Sigmoid colon (tissue), 7 donors: ENCODE data around the gene SRSF4. TPM values are rescaled to one million over a fixed set of nuclear protein-coding genes. Genes with fewer than 3 reads are reported as not detected.

Experiments
- DNase-seq: peaks from one replicate; pipeline ENCODE4 v3.0.0-alpha.2; 2019
- H3K27ac ChIP-seq, 4 donors: fragments of 200-600 bp; sonication (generic); one replicate each; pipeline ENCODE4 v1.5.1; 2016 to 2019; ENCODE audit warnings: mild to moderate bottlenecking in 1 of 4
- H3K27me3 ChIP-seq, 3 donors: fragments of 200-600 bp; sonication (generic); one replicate each; pipeline ENCODE4 v1.5.1; 2019; ENCODE audit warnings: mild to moderate bottlenecking in 1 of 3
- H3K36me3 ChIP-seq, 4 donors: fragments of 200-600 bp; sonication (generic); one replicate each; pipeline ENCODE4 v1.5.1; 2016 to 2019
- H3K4me1 ChIP-seq, 4 donors: fragments of 200-600 bp; sonication (generic); one replicate each; pipeline ENCODE4 v1.5.1; 2017 to 2019
- H3K4me3 ChIP-seq, 4 donors: fragments of 200-600 bp; sonication (generic); one replicate each; pipeline ENCODE4 v1.5.1; 2017 to 2019; ENCODE audit warnings: mild to moderate bottlenecking in 2 of 4, moderate library complexity in 1 of 4
- H3K9me3 ChIP-seq, 4 donors: fragments of 200-600 bp in 3 of 4; sonication (generic) in 3 of 4; one replicate each; pipeline versions ENCODE4 v1.5.1 to v1.6.1; 2013 to 2019
- CTCF ChIP-seq, 4 experiments: fragments of 450-650 bp in 3 of 4; fragments of 200-600 bp in 1 of 4; IDR thresholded peaks; one replicate each; pipeline ENCODE4 v1.5.1; 2016 to 2019; ENCODE audit warnings: antibody characterized with exemption in 4 of 4, mild to moderate bottlenecking in 3 of 4, moderate library complexity in 2 of 4
- EP300 ChIP-seq, 4 donors: sonication (generic); formaldehyde crosslinking; IDR thresholded peaks; one replicate each; pipeline ENCODE4 v1.6.1; 2017; ENCODE audit warnings: antibody characterized with exemption in 4 of 4
- POLR2A ChIP-seq, 2 donors: fragments of 450-650 bp; IDR thresholded peaks; one replicate each; pipeline ENCODE4 v1.6.1; 2016; ENCODE audit warnings: antibody characterized with exemption in 2 of 2, mild to moderate bottlenecking in 2 of 2, moderate library complexity in 2 of 2
- POLR2AphosphoS5 ChIP-seq, 4 donors: sonication (generic); formaldehyde crosslinking; IDR thresholded peaks; one replicate each; pipeline ENCODE4 v1.6.1; 2017; ENCODE audit warnings: antibody characterized with exemption in 4 of 4
- WGBS, 2 donors: extraction: QIAGEN DNeasy Blood & Tissue Kit; methylation state at CpG; one replicate each; pipeline ENCODE4 v1.1.7; 2013; 5-methylcytosine and 5-hydroxymethylcytosine counted together
- intact Hi-C: fragments of 100-400 bp; cut with DNase I; formaldehyde crosslinking; loops from one replicate; pipeline ENCODE4 v1.15.1; 2023
- polyA plus RNA-seq, 3 donors: library from polyadenylated mRNA; stranded (reverse); fragments of 200-250 nt; gene quantifications; one replicate each; pipeline ENCODE4 v1.2.3, GENCODE V29; 2013
- total RNA-seq, 4 donors: library from RNA; depleted of rRNA; stranded (reverse); fragments of >200 nt; gene quantifications; one replicate each; pipeline ENCODE4 v1.1.0, GENCODE V29; 2016
- donor health status: healthy with polysubstance abuse.
- donor health status: Bipolar disorder and iron deficiency.
- donor health status: healthy.

Gene SRSF4
- total and polyA plus RNA-seq, 7 donors = 41.4 to 110 (median 80.3) TPM

GRCh38 chr1:29125237-29125641, 56.5 kb downstream of the SRSF4 start:
- Histone ChIP-seq H3K27me3 (no peaks in the 10 kb centered on the region), H3K4me3 (peak overlapping the region; percentile 48 to 75 (median 72)), H3K36me3 (no peaks in the 10 kb centered on the region), H3K4me1 (peaks cover 0 to 40% (median 38%) of the 10 kb centered on the region in 4 donors), H3K9me3 (no peaks in the 10 kb centered on the region), H3K27ac (peak overlapping the region; percentile 96 to 99 (median 99))
- no peak for TF ChIP-seq POLR2AphosphoS5 (IDR thresholded peaks at IDR 0.05)
- peak; percentile 73 for DNase-seq
- 68 to 84% methylated on average over 14 of the region's 14 CpGs for whole genome bisulfite sequencing, 2 donors
- intact Hi-C loops = loop anchor here (2.0 to 10.0 kb wide), 3 partner anchors 210 to 1580 kb away; partner anchors contain the start of gene EPB41

- Histone ChIP-seq H3K27me3 (no peaks in the 10 kb centered on the region), H3K4me3 (peak overlapping the region; percentile 48 to 75 (median 72)), H3K4me1 (peaks cover 0 to 46% (median 44%) of the 10 kb centered on the region in 4 donors), H3K36me3 (no peaks in the 10 kb centered on the region), H3K9me3 (no peaks in the 10 kb centered on the region), H3K27ac (peak overlapping the region; percentile 96 to 99 (median 99))
- peak; percentile 96 to 98 (median 97) for TF ChIP-seq POLR2AphosphoS5 (IDR thresholded peaks at IDR 0.05)
- TF ChIP-seq EP300 (IDR thresholded peaks at IDR 0.05) = peak in 3 of 4 donors; percentile 23 to 75 (median 29)
- peak; percentile 98 to 100 (median 98) for TF ChIP-seq CTCF (IDR thresholded peaks at IDR 0.05)
- TF ChIP-seq POLR2A (IDR thresholded peaks at IDR 0.05) = peak; percentile 83 to 93
- WGBS, 2 donors = 4 to 5% methylated on average over 85 of the region's 85 CpGs
- DNase-seq = peak; percentile 95
- intact Hi-C loops = loop anchor here (2.0 to 10.0 kb wide), 5 partner anchors 42 to 1580 kb away; partner anchors contain the start of gene EPB41
Measured at GRCh38 chr1:29124366-29125236, 57.1 kb downstream of the SRSF4 start.

GRCh38 chr1:29123887-29124365, 57.8 kb downstream of the SRSF4 start, which contains the start of gene TMEM200B:
TMEM200B (minus strand) TSS chr1:29123903; CDS start chr1:29121828, 2,075 bp downstream.
- Histone ChIP-seq H3K4me1 (peaks cover 0 to 53% (median 51%) of the 10 kb centered on the region in 4 donors), H3K27ac (peak within 1 kb of the TSS; percentile 96 to 99 (median 99)), H3K27me3 (no peaks in the 10 kb centered on the region), H3K4me3 (peak within 1 kb of the TSS; percentile 48 to 75 (median 72)), H3K36me3 (no peaks in the 10 kb centered on the region), H3K9me3 (no peaks in the 10 kb centered on the region)
- DNase-seq = no peak
- TF ChIP-seq POLR2AphosphoS5 (IDR thresholded peaks at IDR 0.05) (peak in 1 of 4 donors; percentile 4), CTCF (IDR thresholded peaks at IDR 0.05) (no peak)
- 1% methylated on average over 46 of the region's 46 CpGs for WGBS, 2 donors
- intact Hi-C loops = loop anchor here (1.0 to 10.0 kb wide), 7 partner anchors 42 to 1581 kb away; partner anchors contain the start of genes EPB41 and SRSF4

- peak overlapping the region; percentile 48 to 75 (median 72) for H3K4me3 ChIP-seq
- H3K27ac ChIP-seq = peak overlapping the region; percentile 96 to 99 (median 99)
- peak; percentile 77 for DNase-seq
- H3K9me3 ChIP-seq = no peaks in the 10 kb centered on the region
- peaks cover 0 to 59% (median 56%) of the 10 kb centered on the region in 4 donors for H3K4me1 ChIP-seq
- H3K36me3 ChIP-seq = no peaks in the 10 kb centered on the region
- no peak for TF ChIP-seq POLR2A (IDR thresholded peaks at IDR 0.05)
- peak in 3 of 4 donors; percentile 18 to 44 (median 40) for TF ChIP-seq POLR2AphosphoS5 (IDR thresholded peaks at IDR 0.05)
- H3K27me3 ChIP-seq = no peaks in the 10 kb centered on the region
- intact Hi-C loops = loop anchor here (1.0 to 10.0 kb wide), 6 partner anchors 41 to 1582 kb away; partner anchors contain the start of genes EPB41 and SRSF4
- WGBS, 2 donors = 2 to 3% methylated on average over 70 of the region's 70 CpGs
Measured at GRCh38 chr1:29123053-29123886, 58.4 kb downstream of the SRSF4 start.

GRCh38 chr1:29122682-29123052, 59.0 kb downstream of the SRSF4 start:
- H3K27ac ChIP-seq = peak overlapping the region; percentile 96 to 99 (median 99)
- no peaks in the 10 kb centered on the region for H3K36me3 ChIP-seq
- intact Hi-C loops = loop anchor here (1.0 to 10.0 kb wide), 6 partner anchors 40 to 1582 kb away; partner anchors contain the start of genes EPB41 and SRSF4
- peak overlapping the region; percentile 48 to 75 (median 72) for H3K4me3 ChIP-seq
- peak; percentile 91 for DNase-seq
- no peak for TF ChIP-seq CTCF (IDR thresholded peaks at IDR 0.05)
- TF ChIP-seq POLR2AphosphoS5 (IDR thresholded peaks at IDR 0.05) = peak; percentile 41 to 82 (median 58)
- no peaks in the 10 kb centered on the region for H3K9me3 ChIP-seq
- WGBS, 2 donors = 2 to 3% methylated on average over 34 of the region's 34 CpGs
- H3K27me3 ChIP-seq = no peaks in the 10 kb centered on the region
- H3K4me1 ChIP-seq = peaks cover 0 to 61% (median 56%) of the 10 kb centered on the region in 4 donors
